Islet of Langerhans (tissue), 1 donor: ENCODE results near the gene CLPX.
"Not testable (repeated sequence)": the region's sequence is repeated elsewhere in the genome, so short reads cannot be mapped to it uniquely, and the experiment has no call there.

Source experiments
- FAIRE-seq: peaks from one replicate; lab custom pipeline; 2011; peaks lifted over from hg19 to GRCh38; lab: Jason Lieb, UNC

CLPX gene

DNA sequence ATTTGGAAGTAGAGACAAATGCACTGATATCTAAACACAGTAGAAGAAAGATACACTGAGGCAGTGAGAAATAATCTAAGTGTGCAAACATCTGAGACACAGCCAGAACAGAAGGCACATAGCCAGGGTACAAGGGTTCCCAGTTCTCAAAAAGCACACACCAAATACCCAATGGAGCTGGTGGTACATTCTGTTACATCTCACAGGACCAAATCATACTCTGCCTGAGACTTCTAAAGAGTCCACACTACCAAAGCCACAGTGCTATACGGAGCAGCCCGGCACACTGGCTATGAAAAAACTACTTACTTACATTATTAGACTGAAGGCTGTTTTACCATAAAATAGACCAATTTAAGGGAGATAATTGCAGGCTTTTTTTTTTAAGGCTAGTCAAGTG is 19.3 kb downstream of the CLPX start:
- FAIRE-seq: no peak

DNA sequence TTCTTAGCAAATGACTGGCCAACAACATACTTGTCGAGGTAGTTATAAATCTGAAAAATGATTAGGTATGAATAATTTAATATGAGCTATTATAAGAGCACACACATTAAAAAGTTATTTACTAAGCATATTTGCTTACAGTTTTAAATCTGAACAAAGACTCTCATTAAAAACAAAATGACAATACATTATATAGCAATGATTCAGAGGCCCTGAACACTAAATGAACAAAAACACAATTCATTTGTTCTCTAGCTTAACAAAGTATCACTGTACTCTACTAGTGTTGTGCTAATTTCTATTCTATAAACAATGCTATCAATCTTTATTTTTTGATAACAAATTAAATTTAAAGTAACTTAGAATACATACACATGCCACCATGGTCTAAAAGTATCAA is 21.0 kb downstream of the CLPX start:
- FAIRE-seq: no peak

DNA sequence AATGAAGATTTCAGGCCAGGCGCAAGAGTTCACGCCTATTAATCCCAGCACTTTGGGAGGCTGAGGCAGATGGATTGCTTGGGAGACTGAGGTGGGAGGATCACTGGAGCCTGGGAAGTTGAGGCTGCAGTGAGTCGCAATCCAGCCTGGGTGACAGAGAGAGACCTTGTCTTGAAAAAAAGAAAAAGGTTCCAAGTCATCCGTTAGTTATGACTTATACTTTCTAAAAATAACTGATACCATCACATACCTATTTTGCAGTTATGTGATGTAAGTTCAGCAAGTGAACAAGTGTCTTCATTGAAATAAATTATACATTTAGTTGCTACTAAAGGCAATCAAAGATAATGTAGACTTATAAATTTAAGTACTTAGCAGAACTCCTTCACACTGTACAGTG is 22.1 kb downstream of the CLPX start:
- no peak for FAIRE-seq

DNA sequence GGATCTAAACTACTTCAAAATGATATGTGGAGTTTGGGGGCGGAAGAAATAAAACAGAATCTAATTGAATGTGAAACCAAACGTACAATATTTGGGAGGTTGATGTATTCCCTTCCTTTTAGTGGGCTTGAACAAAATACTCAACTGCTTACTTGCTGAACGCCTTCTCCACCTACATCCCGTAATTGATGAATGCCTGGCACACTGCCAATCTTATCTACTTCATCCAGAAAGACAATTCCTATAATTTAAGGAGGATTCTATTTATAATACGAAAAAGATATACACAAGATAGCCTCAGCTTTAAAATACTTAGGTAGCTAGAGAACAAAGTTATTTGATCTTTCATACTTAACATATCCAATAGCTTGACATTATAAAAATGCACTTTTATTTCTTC is 28.4 kb downstream of the CLPX start:
- FAIRE-seq: peak; percentile 47

DNA sequence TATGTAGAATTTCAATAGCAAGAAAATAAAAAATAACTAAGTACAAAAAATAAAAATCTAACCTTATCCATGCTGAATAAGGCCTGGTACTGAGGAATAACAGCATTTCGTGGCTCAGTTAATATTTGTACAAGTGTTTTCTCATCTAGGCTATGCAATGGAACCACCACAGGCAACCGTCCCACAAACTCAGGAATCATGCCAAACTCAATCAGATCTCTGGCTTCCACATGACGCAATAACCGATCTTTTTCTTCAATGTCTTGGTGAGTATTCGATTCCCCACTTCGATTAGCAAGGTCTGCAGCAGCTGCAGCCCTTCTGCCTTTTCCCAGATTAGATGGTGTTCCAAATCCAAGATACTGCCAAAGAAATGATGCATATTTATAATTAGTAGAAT is 30.4 kb downstream of the CLPX start:
- no peak for FAIRE-seq

DNA sequence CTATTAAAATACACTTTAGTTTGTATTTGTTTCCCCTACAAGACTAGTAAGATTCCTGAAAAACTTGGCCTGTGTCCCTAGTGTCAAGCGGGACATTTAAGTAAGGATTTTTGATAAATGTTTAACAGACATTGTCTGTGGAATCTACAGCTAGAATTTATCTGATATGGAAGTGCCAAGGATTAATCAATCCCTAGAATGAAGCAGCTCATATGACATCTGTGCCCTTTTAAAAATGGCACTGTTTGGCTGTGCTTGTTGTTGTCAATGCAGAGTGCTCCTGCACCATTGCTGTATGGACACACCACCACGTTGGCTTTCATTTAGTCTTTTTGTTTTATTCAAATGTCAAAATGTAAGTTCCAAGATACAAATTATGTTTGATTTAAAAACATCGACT is 37.2 kb downstream of the CLPX start:
- no peak for FAIRE-seq

DNA sequence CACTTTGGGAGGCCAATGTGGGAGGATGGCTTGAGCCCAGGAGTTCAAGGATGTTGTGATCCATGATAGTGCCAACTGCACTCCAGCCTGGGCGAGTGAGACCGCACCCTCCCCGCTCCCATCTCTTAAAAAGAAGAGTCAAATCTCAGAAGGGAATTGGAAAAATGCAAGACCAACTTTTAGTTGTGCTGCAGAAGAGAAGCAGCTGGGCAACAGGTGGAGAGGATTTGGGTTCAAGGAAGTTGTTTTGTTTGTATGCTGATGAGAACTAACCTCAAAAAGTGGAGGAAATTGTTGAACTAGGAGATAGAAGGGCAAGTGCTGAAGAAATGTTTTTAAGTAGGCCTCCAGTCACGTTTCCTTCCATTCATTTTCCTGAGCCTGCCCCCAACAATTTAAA is 38.7 kb downstream of the CLPX start:
- FAIRE-seq: no peak

DNA sequence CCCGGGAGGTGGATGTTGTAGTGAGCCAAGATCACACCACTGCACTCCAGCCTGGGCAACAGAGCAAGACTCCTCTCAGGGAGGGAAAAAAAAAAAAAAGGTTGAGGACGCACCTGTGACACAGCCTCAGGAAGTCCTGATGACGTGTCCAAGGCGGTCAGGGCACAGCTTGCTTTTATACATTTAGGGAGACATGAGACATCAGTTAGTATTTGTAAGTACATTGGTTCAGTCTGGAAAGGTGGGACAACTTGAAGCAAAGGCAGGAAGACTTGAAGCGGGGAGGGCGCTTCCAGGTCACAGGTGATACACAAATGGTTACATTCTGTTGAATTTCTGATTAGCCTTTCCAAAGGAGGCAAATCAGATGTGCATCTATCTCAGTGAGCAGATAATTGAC is 46.5 kb downstream of the CLPX start:
- not testable (repeated sequence) for FAIRE-seq

DNA sequence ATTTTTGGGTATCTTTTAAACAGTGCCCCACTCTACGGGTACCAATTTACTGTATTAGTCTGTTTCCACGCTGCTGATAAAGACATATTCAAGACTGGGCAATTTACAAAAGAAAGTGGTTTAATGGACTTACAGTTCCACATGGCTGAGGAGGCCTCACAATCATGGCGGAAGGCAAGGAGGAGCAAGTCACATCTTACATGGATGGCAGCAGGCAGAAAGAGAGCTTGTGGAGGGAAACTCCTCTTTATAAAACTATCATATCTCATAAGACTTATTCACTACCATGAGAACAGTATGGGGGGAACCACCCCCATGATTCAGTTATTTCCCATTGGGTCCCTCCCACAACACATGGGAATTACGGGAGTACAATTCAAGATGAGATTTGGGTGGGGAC is 47.2 kb downstream of the CLPX start:
- FAIRE-seq: not testable (repeated sequence)

DNA sequence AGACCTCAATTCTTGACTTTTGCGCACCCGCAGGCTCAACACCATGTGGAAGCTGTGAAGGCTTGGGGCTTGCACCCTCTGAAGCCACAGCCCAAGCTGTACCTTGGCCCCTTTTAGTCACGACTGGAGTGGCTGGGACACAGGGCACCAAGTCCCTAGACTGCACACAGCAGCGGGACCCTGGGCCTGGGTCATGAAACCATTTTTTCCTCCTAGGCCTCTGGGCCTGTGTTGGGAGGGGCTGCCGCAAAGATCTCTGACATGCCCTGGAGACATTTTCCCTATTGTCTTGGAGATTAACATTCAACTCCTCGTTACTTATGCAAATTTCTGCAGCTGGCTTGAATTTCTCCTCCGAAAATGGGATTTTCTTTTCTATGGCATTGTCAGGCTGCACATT is 48.1 kb downstream of the CLPX start:
- not testable (repeated sequence) for FAIRE-seq

DNA sequence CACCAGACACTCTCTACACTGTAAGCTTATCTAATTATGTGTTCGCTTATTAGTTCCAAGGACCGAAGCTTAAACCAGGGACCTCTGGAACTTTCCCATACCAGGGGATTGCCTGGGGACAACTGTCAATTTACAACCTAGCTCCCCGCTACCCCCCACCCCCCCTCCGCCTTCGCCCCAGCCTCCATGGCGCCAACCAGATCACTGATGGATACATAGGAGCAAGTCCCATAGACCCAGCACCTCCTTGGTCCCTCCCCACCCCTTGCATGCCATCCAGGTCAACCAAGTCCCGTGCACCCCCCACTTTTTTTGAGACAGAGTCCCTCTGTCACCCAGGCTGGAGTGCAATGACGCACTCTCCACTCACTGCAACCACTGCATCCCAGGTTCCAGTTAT is 50.6 kb downstream of the CLPX start:
- no peak for FAIRE-seq

DNA sequence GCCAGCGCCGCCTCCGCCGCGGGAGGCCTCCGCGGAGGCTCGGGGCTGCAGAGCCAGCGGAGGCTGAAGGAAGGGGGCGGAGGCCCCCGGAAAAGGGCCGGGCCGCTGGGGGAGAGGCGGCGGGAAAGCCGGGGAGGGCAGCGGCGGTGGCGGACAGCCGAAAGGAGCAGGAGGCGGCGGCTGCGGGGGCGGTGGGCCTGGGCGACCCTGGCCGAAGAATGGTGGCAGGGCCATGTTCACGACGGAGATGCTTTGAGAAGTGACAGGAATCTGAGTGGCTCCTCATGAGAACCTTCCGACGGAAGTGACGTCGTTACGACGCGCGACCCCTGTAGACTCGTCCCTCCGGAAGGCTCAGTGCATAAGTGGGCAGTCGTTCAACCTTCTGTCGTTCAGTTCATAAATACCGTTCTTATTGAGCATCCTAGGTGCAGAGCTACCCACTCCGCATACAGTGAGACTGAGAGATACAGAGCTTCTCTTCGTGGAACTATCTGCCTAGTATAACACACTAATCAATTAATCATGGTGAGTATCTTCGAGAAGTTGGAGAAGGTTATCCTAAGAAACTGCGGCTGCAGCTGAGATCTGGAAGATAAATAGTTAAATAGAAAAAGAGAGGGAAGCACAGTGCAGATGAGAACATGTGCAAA is 51.5 kb downstream of the CLPX start, which contains the start of gene PDCD7:
Gene PDCD7, minus strand, starts transcription at position 261 of the 653 bp plus-strand sequence. Its CDS starts 27 bp downstream, at position 234.
- FAIRE-seq: peak; percentile 51

DNA sequence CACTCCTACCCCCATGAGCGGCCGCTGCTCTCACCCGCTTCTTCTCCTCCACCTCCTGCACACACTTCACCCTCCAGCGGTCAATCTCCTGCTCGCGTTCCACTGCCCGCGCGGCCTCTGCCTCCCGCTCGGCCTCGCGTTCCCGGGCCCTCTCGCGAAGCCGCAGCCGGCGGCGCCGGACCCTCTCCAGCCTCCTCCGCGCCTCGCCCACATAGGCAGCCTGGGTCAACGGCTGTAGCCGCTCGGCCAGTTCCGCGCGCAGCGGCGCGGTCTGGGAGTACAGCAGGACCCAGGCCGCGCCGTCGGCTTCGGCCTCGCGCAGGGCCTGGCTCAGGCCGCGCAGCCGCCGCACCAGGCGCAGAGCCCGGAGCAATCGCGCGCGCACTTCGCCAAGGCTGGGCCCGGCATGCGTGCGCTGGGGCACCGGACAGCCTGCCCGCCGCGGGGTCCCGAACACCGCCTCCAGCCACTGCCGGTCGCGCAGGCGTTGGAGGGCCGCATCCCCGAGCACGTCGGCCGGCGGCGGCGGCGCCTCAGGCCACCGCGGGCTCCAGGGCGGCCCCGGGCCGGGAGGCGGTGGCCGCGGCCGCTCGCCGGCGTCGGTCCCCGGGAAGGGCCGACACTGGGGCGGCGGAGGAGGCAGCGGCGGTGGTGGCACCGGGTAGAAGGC is 52.1 kb downstream of the CLPX start:
- no peak for FAIRE-seq

DNA sequence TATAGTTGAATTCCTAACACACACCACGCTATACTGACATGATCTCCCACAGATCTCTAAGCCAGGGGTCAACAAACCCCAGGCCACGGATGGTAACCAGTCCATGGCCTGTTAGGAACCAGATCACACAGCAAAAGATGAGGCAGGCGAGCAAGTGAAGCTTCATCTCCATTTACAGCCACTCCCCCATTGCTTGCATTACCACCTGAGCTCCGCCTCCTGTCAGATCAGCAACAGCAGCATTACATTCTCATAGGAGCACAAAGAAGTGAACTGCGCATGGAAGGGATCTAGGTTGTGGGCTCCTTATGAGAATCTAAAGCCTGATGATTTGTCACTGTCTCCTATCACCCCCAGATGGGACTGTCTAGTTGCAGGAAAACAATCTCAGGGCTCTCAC is 54.2 kb downstream of the CLPX start:
- FAIRE-seq: no peak

DNA sequence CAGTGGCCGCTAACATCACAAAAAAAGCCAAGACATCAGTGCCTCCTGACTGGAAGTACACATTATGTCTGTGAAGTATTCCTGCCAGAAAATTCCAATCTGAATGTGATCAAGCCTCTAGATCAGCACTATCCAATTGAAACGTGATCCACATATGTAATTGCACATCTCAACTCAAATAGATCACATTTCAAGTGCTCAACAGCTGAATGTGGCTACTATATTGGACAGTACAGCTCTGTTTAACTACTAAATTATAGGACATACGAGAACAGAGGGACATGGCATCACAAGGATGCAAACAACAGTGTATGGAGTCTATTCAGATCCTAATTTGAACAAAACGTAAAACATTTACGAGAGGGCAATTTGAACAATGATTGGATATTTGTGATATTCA is 69.6 kb downstream of the CLPX start:
- no peak for FAIRE-seq

DNA sequence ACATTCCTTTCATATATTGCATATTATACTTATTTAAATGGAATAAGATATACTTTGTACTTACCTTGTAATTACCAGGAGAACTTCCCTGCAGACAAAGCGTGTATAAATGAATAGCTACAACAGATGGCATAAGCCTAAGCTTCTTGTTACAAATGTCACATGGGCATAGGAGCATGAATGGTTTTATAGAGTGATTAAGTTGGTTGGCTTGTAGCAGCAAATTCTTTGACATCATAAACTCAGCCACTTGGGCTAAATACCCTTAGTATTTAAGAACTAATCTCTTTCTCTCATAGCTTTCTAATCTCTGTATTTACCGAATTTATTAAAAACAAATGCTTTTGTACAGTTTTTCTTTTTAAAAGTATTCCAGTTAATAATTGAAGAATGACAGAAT is 70.1 kb downstream of the CLPX start, which contains the start of gene UBAP1L:
Gene UBAP1L, minus strand, starts transcription at position 115 of the 400 bp plus-strand sequence. CDS start 8,985 bp downstream, outside the sequence.
- no peak for FAIRE-seq

DNA sequence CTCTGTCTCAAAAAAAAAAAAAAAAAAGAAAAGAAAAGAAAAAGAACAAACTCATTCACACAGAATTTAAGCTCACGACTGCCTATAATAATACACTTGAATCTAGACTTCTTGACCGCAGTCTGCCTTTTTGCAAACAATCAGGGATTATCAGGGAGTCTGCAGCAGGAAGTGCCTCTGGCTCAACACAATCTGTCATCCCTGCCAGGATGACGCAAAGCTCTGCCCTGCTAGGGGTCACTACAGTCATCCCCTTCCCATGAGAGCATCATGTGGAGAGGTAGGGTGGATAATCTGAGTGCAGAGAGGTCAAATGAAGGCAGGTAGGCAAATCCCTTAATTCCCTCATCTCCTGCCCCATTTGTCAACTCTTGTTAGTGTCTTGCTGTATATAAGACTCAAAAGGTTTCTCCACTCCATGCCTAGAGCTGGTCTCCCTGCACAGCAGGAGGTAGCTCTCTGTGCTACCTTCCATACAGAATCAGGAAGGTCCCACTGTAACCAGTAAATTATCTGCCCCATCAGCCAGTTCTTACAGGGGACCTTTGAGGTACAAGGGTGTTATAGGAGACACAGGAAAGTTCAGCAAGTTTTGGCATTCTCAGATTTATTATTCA is 74.4 kb downstream of the CLPX start:
- FAIRE-seq: no peak

DNA sequence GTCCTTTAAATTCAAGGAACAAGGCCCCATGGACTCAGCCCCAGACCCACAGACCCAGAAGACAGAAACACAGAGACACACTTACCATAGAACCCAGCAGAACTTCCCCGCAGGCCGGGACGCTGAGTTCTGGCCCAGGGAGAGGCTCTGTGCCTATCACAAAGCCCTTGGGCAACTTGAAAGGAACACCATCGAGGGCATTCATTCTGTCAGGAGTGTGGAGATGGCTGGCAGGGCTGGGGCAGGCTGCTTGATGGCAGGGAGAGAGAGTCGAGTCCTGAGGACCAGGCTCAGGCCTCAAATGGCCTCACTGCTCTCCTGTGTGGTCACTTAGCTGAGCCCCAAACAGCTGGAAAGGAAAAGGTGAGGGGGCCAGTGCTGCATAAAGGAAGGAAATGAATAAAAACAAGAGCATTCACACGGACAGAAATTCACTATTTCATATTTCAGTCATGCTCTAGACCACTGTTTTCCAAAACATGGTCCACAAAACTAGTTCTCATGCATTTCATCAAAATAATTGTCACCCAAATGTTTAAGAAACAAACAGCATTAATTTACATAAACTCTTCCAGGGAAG is 79.0 kb downstream of the CLPX start:
- no peak for FAIRE-seq

DNA sequence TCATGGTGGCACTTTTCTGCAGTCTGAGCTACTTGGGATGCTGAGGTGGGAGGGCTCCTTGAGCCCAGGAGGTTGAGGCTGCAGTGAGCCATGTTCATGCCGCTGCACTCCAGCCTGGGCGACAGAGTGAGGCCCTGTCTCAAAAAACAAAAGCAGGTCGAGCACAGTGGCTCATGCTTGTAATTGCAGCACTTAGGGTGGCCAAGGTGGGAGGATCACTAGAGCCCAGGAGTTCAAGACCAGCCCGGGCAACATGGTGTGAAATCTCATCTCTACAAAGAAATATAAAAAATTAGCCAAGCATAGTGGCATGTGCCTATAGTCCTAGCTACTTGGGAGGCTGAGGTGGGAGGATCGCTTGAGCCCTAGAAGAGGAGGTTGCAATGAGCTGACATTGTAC is 80.1 kb downstream of the CLPX start:
- FAIRE-seq: no peak

DNA sequence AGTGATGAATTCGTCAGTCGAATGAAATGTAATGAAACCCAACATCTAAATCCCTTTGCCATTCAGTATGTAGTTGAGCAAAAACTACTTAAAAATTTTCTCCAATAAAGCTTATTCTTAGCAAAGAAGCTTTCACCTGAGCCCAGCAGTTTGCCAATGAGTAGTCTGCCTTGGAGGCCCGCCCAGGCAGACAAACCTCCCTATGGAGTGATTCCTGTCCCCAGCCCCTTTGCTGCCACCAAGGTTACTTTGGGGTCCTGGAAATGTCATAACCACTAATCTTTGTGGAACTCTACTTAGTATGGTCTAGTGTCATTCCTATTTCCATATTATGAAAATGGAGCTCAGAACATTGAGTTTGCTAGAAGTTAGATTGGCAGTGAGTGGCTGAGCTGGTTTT is 82.2 kb downstream of the CLPX start:
- no peak for FAIRE-seq

DNA sequence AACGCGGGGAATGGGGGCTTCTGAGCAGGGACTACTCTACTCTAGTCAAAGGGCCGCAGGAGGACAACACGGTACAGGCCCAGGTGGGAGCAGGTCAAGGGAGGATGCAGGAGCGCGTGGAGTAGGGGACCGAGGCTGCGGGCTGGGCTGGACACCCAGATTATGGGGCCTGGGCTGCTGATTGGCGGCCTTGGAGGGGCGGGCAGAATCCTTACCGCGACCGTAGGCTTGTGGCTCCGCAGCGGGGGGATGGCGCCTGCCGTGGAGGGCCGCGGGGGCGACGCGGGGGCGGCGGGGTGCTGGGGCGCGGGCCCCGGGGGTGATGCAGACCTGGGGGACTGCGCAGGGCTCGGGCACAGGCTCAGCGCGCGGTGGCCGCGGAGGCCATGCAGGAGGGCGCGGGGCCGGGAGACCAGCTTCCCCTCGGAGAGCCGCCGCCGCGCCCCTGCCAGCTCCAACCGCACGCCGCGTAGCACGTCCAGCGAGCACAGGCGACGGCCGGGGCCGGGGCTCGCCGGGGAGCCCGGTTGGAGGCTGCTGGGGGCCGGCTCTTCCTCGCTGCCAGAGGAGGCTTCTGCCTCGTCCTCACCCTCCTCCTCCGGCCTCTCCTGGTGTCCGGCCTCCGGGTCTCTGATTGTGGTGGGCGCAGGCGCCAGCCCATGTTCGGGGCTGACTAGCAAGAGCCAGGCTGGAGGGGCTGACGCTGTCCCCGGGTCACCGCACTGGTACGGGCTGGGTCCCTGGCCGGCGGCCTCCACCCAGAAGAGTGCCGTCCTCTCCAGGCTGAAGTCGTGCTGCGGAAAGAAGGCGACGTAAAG is 83.0 kb downstream of the CLPX start:
- no peak for FAIRE-seq

DNA sequence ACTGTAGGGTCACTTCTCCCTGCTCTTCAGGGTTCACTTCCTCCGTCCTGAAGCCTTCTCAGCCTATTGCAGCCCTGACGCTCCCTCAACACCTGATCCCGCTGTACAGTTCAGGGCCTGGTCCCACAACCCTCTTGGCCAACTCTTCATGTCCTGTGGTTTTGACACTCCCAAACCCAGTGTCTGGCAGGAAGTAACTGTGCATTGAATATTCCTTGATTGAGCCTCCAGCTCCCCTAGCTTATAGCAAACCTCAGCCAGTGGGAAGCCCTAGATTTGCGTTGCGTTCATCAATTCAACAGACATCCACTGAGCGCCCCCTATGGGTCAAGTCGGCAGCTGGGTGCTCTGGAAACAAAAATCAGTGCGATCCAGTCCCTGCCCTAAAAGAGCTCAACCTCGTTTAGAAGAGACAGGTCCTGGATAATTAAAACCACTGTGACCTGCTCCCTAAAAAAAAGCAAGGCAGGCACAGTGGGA is 83.7 kb downstream of the CLPX start:
- no peak for FAIRE-seq
